PC-9 (cell line): ENCODE measurements around the gene RBX1. TPM values are rescaled to one million over a fixed set of nuclear protein-coding genes. Genes with fewer than 3 reads are reported as not detected.

Experiments
- BruUV-seq: library from RNA; stranded (reverse); fragments of 400-500 nt; replicated peaks from 2 replicates; lab custom pipeline; 2021; lab: Mats Ljungman, UMichigan
- CTCF ChIA-PET: fragments of 300-600 bp; sonication (Branson Sonifier 250); formaldehyde crosslinking; loops from one replicate; lab custom pipeline; 2022; ENCODE audit warnings: antibody characterized with exemption; lab: Charles Lee
- POLR2A ChIA-PET: fragments of 300-600 bp; sonication (Branson Sonifier 250); formaldehyde crosslinking; loops from one replicate; lab custom pipeline; 2022; ENCODE audit warnings: antibody characterized with exemption; ENCODE audit not compliant: unreplicated experiment; lab: Charles Lee
- DNase-seq, 2 experiments: peaks; one replicate each; pipeline versions ENCODE4 v3.0.0 to v3.0.0-alpha.2; 2015 to 2022; ENCODE audit warnings: mixed read lengths in 1 of 2
- H2AFZ ChIP-seq: fragments of 200-600 bp; sonication (generic); 2 replicates; pipeline ENCODE4 v1.8.1; 2017; ENCODE audit warnings: antibody characterized with exemption
- H3F3A ChIP-seq: fragments of 200-600 bp; sonication (generic); 2 replicates; pipeline ENCODE4 v1.8.1; 2017; ENCODE audit warnings: antibody characterized with exemption, mild to moderate bottlenecking, low read depth; ENCODE audit not compliant: insufficient read depth
- H3K27ac ChIP-seq: fragments of 200-600 bp; sonication (generic); 2 replicates; pipeline ENCODE4 v1.6.1; 2016; ENCODE audit warnings: mixed run types
- H3K27me3 ChIP-seq: fragments of 200-600 bp; sonication (generic); 2 replicates; pipeline ENCODE4 v1.6.1; 2016; ENCODE audit warnings: low read depth, mixed run types; ENCODE audit not compliant: insufficient read depth
- H3K36me3 ChIP-seq: fragments of 200-600 bp; sonication (generic); 2 replicates; pipeline ENCODE4 v1.6.1; 2016; ENCODE audit warnings: low read depth, mixed run types
- H3K4me1 ChIP-seq: fragments of 200-600 bp; sonication (generic); replicated peaks from 2 replicates; pipeline ENCODE4 v1.6.1; 2016; ENCODE audit warnings: mixed run types; ENCODE audit not compliant: insufficient read depth
- H3K4me2 ChIP-seq: fragments of 200-600 bp; sonication (generic); 2 replicates; pipeline ENCODE4 v1.6.1; 2017; ENCODE audit warnings: mixed run types
- H3K4me3 ChIP-seq: fragments of 200-600 bp; sonication (generic); 2 replicates; pipeline ENCODE4 v1.6.1; 2016; ENCODE audit warnings: mixed run types
- H3K79me2 ChIP-seq: fragments of 200-600 bp; sonication (generic); 2 replicates; pipeline ENCODE4 v1.6.1; 2017; ENCODE audit warnings: low read depth, mixed run types
- H3K9me2 ChIP-seq: fragments of 200-600 bp; sonication (generic); 2 replicates; pipeline ENCODE4 v1.8.1; 2017; ENCODE audit warnings: mild to moderate bottlenecking; ENCODE audit not compliant: insufficient read depth
- H3K9me3 ChIP-seq: fragments of 200-600 bp; sonication (generic); 2 replicates; pipeline ENCODE4 v1.8.1; 2016; ENCODE audit warnings: low read depth; ENCODE audit not compliant: insufficient read depth
- H4K20me1 ChIP-seq: fragments of 200-600 bp; sonication (generic); 2 replicates; pipeline ENCODE4 v1.8.1; 2017; ENCODE audit not compliant: insufficient read depth
- CTCF ChIP-seq: fragments of 200-600 bp; sonication (generic); conservative IDR thresholded peaks from 2 replicates; pipeline ENCODE4 v1.6.1; 2017; ENCODE audit warnings: mixed run types, antibody characterized with exemption, mild to moderate bottlenecking, moderate library complexity
- EZH2 ChIP-seq: fragments of 200-600 bp; sonication (generic); IDR thresholded peaks from 2 replicates; pipeline ENCODE4 v1.8.0; 2017; ENCODE audit warnings: antibody characterized with exemption, low read depth
- intact Hi-C: fragments of 100-400 bp; cut with micrococcal nuclease; formaldehyde crosslinking; loops from one replicate; pipeline ENCODE4 v1.10.0; 2022; ENCODE audit not compliant: unreplicated experiment
- total RNA-seq: library from RNA; stranded (reverse); gene quantifications from 2 replicates; pipeline ENCODE4 v1.2.3, GENCODE V29; 2021

Gene RBX1
- total RNA-seq, 1 experiment from 2014 or later, result 52.9 TPM

DNA sequence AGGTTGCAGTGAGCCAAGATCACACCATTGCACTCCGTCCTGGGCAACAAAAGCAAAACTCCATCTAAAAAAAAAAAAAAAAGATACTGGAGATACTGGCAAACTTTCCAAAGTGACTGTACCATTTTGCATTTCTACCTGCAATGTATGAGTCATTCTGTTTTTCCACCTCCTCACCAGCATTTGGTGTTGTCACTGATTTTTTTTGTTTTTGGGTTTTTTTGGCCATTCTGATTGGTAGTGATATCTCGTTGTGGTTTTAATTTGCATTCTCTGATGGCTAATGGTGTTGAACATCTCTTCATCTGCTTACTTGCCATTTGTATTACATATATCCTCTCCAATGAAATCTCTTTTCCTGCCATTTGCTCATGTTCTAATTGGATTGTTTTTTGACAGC lies 12.0 kb upstream of the RBX1 start:
- H2AFZ ChIP-seq, result no peak overlapping the region
- intact Hi-C loops, result no loop called here
- DNase-seq, result no peak
- BruUV-seq, result no TSS peak
- H3K4me2 ChIP-seq, result no peak overlapping the region
- no peaks in the 10 kb centered on the region for H3K9me3 ChIP-seq
- H3F3A ChIP-seq, result no peaks in the 10 kb centered on the region
- H3K4me1 ChIP-seq, result no peaks in the 10 kb centered on the region
- no peaks in the 10 kb centered on the region for H3K27me3 ChIP-seq
- H3K4me3 ChIP-seq, result no peak overlapping the region
- H3K27ac ChIP-seq, result no peak overlapping the region
- H3K9me2 ChIP-seq, result no peaks in the 10 kb centered on the region
- POLR2A ChIA-PET, result no interaction called here
- TF ChIP-seq EZH2 (no peak), CTCF (no peak)
- no peaks in the 10 kb centered on the region for H3K36me3 ChIP-seq
- no peaks in the 10 kb centered on the region for H4K20me1 ChIP-seq
- no peaks in the 10 kb centered on the region for H3K79me2 ChIP-seq
- CTCF ChIA-PET, result no interaction called here

- peak overlapping the region; percentile 0; the same call in 1 of the 2 replicates for H2AFZ ChIP-seq
- ChIA-PET POLR2A (interaction anchor here (0.5 to 1.7 kb wide), 10 partner anchors 51 to 318 kb away, joined by 3 to 18 read pairs (median 7); no protein-coding TSS in a partner anchor), CTCF (interaction anchor here (0.7 kb wide), 1 partner anchor 49 kb away, joined by 10 read pairs; no protein-coding TSS in a partner anchor)
- peaks cover 31% of the 10 kb centered on the region for H3K36me3 ChIP-seq
- TSS peak; percentile 46 for BruUV-seq
- no peak for TF ChIP-seq CTCF
- TF ChIP-seq EZH2, result no peak
- intact Hi-C loops, result loop anchor here (1.0 to 2.0 kb wide), 5 partner anchors 51 to 669 kb away; partner anchors contain the start of genes DESI1, TOB2 and XRCC6
- H3K9me3 ChIP-seq, result no peaks in the 10 kb centered on the region
- H3K79me2 ChIP-seq, result peaks cover 54% of the 10 kb centered on the region
- no peaks in the 10 kb centered on the region for H3K27me3 ChIP-seq
- H3K4me2 ChIP-seq, result peak overlapping the region; percentile 87
- H3F3A ChIP-seq, result peaks cover 9% of the 10 kb centered on the region; the same call in 1 of the 2 replicates
- H3K9me2 ChIP-seq, result no peaks in the 10 kb centered on the region
- peak overlapping the region; percentile 70 for H3K4me3 ChIP-seq
- peaks cover 14% of the 10 kb centered on the region for H3K4me1 ChIP-seq
- DNase-seq, result no peak
- H3K27ac ChIP-seq, result peak overlapping the region; percentile 37
- peaks cover 14% of the 10 kb centered on the region for H4K20me1 ChIP-seq
Observed at GRCh38 chr22:40951795-40952605, 822 bp downstream of the RBX1 start.

DNA sequence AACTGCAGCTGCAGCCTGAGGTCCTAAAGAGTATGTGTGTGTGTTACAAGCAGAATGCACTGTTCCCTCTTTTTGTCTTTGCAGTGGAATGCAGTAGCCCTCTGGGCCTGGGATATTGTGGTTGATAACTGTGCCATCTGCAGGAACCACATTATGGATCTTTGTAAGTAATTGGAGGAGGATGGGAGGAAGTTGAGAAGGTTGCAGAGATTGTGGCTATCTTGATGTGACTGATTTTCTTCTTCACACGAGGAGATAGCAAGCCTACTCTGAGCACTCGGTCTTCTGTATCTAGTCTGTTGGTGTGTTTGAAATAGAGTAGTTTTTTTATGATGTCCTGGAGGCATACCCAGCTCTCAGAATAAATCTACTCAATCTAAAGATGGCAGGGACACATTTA lies 2.3 kb downstream of the RBX1 start:
- no peak for DNase-seq
- BruUV-seq, result no TSS peak
- H3K27ac ChIP-seq, result no peak overlapping the region
- H3K4me1 ChIP-seq, result peaks cover 14% of the 10 kb centered on the region
- H3K9me3 ChIP-seq, result no peaks in the 10 kb centered on the region
- H3K36me3 ChIP-seq, result peaks cover 36% of the 10 kb centered on the region
- H4K20me1 ChIP-seq, result peaks cover 20% of the 10 kb centered on the region
- H3F3A ChIP-seq, result peaks cover 9% of the 10 kb centered on the region; the same call in 1 of the 2 replicates
- intact Hi-C loops, result no loop called here
- POLR2A ChIA-PET, result interaction anchor here (0.6 kb wide), 1 partner anchor 368 kb away, joined by 12 read pairs; no protein-coding TSS in a partner anchor
- H3K79me2 ChIP-seq, result peaks cover 67% of the 10 kb centered on the region
- H2AFZ ChIP-seq, result no peak overlapping the region
- H3K9me2 ChIP-seq, result no peaks in the 10 kb centered on the region
- CTCF ChIA-PET, result interaction anchor here (0.6 kb wide), 1 partner anchor 587 kb away, joined by 3 read pairs; no protein-coding TSS in a partner anchor
- peak overlapping the region; percentile 87 for H3K4me2 ChIP-seq
- TF ChIP-seq EZH2 (no peak), CTCF (no peak)
- no peak overlapping the region for H3K4me3 ChIP-seq
- no peaks in the 10 kb centered on the region for H3K27me3 ChIP-seq
